NT2/D1 (cell line): ENCODE results near the gene IGFBPL1.

Experiments
- SUZ12 ChIP-seq: IDR thresholded peaks from 2 replicates; pipeline ENCODE4 v1.6.1; 2011; ENCODE audit not compliant: insufficient read length, insufficient read depth; ENCODE audit errors: extremely low read depth
- YY1 ChIP-seq: IDR thresholded peaks from 2 replicates; pipeline ENCODE4 v1.6.1; 2011; ENCODE audit not compliant: insufficient read length, insufficient read depth
- ZNF274 ChIP-seq: IDR thresholded peaks from 2 replicates; pipeline ENCODE4 v1.6.1; 2011; ENCODE audit warnings: mild to moderate bottlenecking, low read depth, low read length

DNA sequence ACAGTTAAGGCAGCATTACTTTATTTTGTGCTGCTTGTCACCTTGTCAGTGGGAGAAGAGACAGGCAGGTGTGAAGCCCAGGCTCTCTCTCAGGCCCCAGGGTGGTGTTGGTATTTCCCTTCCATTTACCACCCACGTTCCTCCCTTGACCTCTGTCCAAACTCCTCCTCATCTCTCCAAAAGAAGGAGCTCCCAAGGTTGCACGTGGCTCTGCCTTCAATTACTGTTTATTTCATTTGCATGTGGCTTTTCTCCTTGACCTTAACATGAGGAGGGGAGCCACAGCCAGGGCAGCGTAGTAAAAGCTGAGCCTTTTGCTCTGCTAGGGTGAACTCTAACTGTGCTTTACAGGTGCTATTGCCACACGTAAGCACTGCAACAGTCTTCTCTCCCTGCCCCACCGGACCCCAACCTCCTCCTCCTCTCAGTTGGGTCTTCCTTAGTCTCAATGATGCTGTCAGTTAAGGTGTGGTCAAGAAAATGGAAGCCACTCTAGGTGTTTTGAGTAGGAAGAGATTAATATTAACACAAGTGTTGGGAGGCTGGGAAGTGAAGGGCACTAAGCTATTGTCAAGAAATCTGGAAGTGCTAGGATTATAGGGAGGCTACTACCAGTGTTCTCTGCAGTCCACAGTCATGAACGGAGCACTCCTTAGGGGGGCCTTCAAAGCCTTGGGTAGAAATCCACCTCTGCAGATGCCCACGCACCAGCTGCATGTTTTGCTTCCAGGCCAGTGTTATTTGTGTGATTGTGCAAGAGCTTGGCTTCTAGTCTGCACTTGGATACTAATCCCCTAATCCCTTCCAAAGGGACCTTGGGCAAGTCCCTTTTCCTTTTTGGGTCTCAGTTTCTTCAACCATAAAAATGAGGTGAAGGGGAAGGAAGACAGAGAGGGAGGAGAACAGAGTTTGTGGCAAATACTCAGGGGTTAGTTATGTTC, 35.7 kb downstream of the IGFBPL1 start:
- TF ChIP-seq ZNF274 = no peak
- TF ChIP-seq YY1 = no peak
- no peak for TF ChIP-seq SUZ12
